Gastroesophageal sphincter (tissue), 4 donors: ENCODE data around the gene TRABD2B. TPM values are rescaled to one million over a fixed set of nuclear protein-coding genes. Genes with fewer than 3 reads are reported as not detected.
"Not testable (repeated sequence)": the region's sequence is repeated elsewhere in the genome, so short reads cannot be mapped to it uniquely, and the experiment has no call there.

ENCODE experiments used
- ATAC-seq: fragments of 150-250 bp; one replicate; pipeline ENCODE4 v1.9.1; 2016; ENCODE audit warnings: mild to moderate bottlenecking, moderate library complexity
- H3K27ac ChIP-seq, 4 donors: fragments of 200-600 bp; sonication (generic) in 3 of 4; 1 replicate in 3 of 4; 2 replicates in 1 of 4; pipeline ENCODE4 v1.5.1; 2016 to 2019
- H3K27me3 ChIP-seq: fragments of 200-600 bp; sonication (generic); one replicate; pipeline ENCODE4 v1.5.1; 2019
- H3K36me3 ChIP-seq, 2 donors: fragments of 200-600 bp; sonication (generic); one replicate each; pipeline ENCODE4 v1.5.1; 2019; ENCODE audit warnings: control low read depth in 1 of 2
- H3K4me1 ChIP-seq, 3 donors: fragments of 200-600 bp; sonication (generic); 1 replicate in 2 of 3; 2 replicates in 1 of 3; pipeline ENCODE4 v1.5.1; 2016 to 2019; ENCODE audit warnings: control low read depth in 2 of 3
- H3K4me3 ChIP-seq, 2 donors: fragments of 200-600 bp; sonication (generic); one replicate each; pipeline ENCODE4 v1.5.1; 2019; ENCODE audit warnings: mild to moderate bottlenecking in 1 of 2, moderate library complexity in 1 of 2
- H3K9me3 ChIP-seq, 3 donors: fragments of 200-600 bp; sonication (generic); one replicate each; pipeline ENCODE4 v1.5.1; 2017 to 2019; ENCODE audit warnings: control low read depth in 2 of 3
- EP300 ChIP-seq: sonication (generic); formaldehyde crosslinking; IDR thresholded peaks from one replicate; pipeline ENCODE4 v1.6.1; 2017; ENCODE audit warnings: antibody characterized with exemption, mild to moderate bottlenecking
- POLR2A ChIP-seq, 2 donors: fragments of 450-650 bp; IDR thresholded peaks; one replicate each; pipeline ENCODE4 v1.6.1; 2017; ENCODE audit warnings: antibody characterized with exemption in 2 of 2, mild to moderate bottlenecking in 2 of 2, moderate library complexity in 1 of 2
- POLR2AphosphoS5 ChIP-seq: sonication (generic); formaldehyde crosslinking; IDR thresholded peaks from one replicate; pipeline ENCODE4 v1.6.1; 2017; ENCODE audit warnings: antibody characterized with exemption
- WGBS, 2 donors: methylation state at CpG; one replicate each; pipeline ENCODE4 v1.1.5; 2018; ENCODE audit warnings: low coverage in 1 of 2; 5-methylcytosine and 5-hydroxymethylcytosine counted together
- total RNA-seq, 4 donors: library from RNA; depleted of rRNA; stranded (reverse); fragments of >200 nt; gene quantifications; one replicate each; pipeline ENCODE4 v1.1.0, GENCODE V29; 2016
- TF ChIP-seq, protein P1 (sequence below), 4 experiments: fragments of 200-600 bp in 2 of 4; fragments of 450-650 bp in 2 of 4; sonication (generic) in 1 of 4; IDR thresholded peaks; one replicate each; pipeline ENCODE4 v1.5.1; 2017 to 2019; ENCODE audit warnings: antibody characterized with exemption in 4 of 4, mild to moderate bottlenecking in 2 of 4, moderate library complexity in 2 of 4

The TRABD2B gene
- total RNA-seq, 4 donors from 2014 or later: 2.6 to 6.5 (median 3.4) TPM

GRCh38 chr1:47962750-47963492 is 34.3 kb downstream of the TRABD2B start:
- Histone ChIP-seq H3K36me3 (no peaks in the 10 kb centered on the region), H3K9me3 (no peaks in the 10 kb centered on the region), H3K27me3 (no peaks in the 10 kb centered on the region), H3K4me1 (peaks cover 0 to 23% (median 12%) of the 10 kb centered on the region in 3 donors), H3K27ac (peak overlapping the region in 2 of 4 donors; percentile 55 to 57), H3K4me3 (no peak overlapping the region)
- WGBS, 2 donors: 75 to 95% methylated on average over 2 to 4 of the region's 5 CpGs
- TF ChIP-seq POLR2AphosphoS5 (no peak), POLR2A (IDR thresholded peaks at IDR 0.05) (no peak), EP300 (no peak)
- TF ChIP-seq, protein P1, sequence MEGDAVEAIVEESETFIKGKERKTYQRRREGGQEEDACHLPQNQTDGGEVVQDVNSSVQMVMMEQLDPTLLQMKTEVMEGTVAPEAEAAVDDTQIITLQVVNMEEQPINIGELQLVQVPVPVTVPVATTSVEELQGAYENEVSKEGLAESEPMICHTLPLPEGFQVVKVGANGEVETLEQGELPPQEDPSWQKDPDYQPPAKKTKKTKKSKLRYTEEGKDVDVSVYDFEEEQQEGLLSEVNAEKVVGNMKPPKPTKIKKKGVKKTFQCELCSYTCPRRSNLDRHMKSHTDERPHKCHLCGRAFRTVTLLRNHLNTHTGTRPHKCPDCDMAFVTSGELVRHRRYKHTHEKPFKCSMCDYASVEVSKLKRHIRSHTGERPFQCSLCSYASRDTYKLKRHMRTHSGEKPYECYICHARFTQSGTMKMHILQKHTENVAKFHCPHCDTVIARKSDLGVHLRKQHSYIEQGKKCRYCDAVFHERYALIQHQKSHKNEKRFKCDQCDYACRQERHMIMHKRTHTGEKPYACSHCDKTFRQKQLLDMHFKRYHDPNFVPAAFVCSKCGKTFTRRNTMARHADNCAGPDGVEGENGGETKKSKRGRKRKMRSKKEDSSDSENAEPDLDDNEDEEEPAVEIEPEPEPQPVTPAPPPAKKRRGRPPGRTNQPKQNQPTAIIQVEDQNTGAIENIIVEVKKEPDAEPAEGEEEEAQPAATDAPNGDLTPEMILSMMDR (IDR thresholded peaks at IDR 0.05): no peak
- ATAC-seq: no peak

DNA sequence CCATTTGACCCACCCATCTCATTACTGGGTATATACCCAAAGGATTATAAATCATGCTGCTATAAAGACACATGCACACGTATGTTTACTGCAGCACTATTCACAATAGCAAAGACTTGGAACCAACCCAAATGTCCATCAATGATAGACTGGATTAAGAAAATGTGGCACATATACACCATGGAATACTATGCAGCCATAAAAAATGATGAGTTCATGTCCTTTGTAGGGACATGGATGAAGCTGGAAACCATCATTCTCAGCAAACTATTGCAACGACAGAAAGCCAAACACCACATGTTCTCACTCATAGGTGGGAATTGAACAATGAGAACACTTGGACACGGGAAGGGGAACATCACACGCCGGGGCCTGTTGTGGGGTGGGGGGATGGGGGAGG is 35.4 kb downstream of the TRABD2B start:
- H3K4me3 ChIP-seq, H3K27me3 ChIP-seq, H3K36me3 ChIP-seq, H3K27ac ChIP-seq, H3K9me3 ChIP-seq, ATAC-seq: not testable (repeated sequence)
- H3K4me1 ChIP-seq: peaks cover 0 to 23% (median 12%) of the 10 kb centered on the region in 3 donors
- WGBS, 2 donors: 100% methylated on average over 3 of the region's 5 CpGs; no CpG with 5 or more reads in 1 of the 2 donors

DNA sequence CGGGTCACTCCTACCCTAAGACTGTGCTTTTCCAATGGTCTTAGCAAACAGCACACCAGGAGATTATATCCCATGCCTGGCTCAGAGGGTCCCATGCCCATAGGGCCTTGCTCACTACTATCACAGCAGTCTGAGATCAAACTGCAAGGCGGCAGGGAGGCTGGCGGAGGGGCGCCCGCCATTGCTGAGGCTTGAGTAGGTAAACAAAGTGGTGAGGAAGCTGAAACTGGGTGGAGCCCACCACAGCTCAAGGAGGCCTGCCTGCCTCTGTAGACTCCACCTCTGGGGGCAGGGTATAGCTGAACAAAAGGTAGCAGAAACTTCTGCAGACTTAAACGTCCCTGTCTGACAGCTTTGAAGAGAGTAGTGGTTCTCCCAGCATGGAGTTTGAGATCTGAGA is 40.7 kb downstream of the TRABD2B start:
- ATAC-seq, H3K36me3 ChIP-seq, H3K27me3 ChIP-seq, H3K27ac ChIP-seq, H3K4me1 ChIP-seq, H3K9me3 ChIP-seq, H3K4me3 ChIP-seq: not testable (repeated sequence)
- WGBS, 2 donors: no CpG with 5 or more reads among the region's 6 CpGs

DNA sequence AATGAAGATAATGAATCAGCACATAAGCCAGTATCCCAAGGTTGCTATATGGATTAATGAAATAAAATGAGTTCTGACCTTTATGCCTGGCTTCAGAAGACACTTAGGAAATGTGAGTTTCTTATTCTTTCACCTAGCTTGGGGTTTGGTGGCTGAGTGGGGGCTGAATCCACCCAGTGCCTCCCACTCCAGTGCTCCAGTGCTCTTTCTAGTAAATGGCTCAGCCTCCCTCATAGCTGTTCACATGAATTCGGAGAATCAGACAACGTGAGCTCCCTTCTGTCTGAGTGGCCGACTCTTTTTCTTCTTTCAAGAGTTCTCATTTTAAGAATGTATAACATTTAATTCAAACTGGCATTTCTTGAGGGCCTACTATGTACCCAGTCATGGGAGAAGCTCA is 43.5 kb downstream of the TRABD2B start:
- WGBS, 2 donors: 90 to 100% methylated on average over 2 to 3 of the region's 3 CpGs
- no peak overlapping the region for H3K4me3 ChIP-seq
- peaks cover 0 to 17% (median 0%) of the 10 kb centered on the region in 3 donors for H3K4me1 ChIP-seq
- H3K36me3 ChIP-seq: no peaks in the 10 kb centered on the region
- ATAC-seq: no peak
- H3K27me3 ChIP-seq: no peaks in the 10 kb centered on the region
- H3K9me3 ChIP-seq: peaks cover 0 to 4% (median 0%) of the 10 kb centered on the region in 3 donors
- no peak overlapping the region for H3K27ac ChIP-seq
- TF ChIP-seq EP300 (no peak), POLR2AphosphoS5 (no peak), POLR2A (IDR thresholded peaks at IDR 0.05) (no peak)
- TF ChIP-seq, protein P1 (IDR thresholded peaks at IDR 0.05): no peak

DNA sequence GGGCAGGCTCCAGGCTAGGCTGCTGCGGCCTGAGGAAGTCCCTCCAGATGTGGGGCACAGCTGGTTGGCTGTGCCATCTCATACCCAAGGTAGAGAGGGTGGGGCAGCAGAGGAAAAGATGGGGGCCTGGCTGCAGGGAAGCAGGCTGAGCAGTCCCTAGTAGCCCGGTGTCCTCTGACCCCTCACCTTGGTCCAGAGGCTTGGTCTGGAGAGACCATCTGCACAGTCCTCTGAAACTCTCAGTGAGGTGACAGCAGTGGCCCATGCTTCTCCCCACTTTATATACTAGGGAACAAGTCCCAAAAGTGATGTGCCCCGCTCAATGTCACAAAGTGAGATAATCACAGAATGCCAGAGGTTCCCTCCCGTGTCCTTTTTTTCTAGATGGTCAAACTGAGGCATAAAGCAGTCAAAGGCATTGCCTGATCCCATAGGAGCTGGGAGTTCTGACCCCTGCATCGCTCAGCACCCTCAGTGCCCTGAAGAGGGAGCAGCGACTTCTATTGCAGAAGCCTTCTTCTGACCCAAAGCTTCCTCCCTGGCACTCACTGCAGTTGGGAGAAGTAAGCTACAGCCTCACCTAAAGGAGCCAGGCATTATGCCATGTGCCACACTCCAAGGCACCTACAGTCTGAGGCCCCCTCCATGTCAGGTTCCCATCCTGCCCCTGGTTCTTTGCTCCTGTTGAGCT is 45.5 kb downstream of the TRABD2B start:
- H3K27me3 ChIP-seq: no peaks in the 10 kb centered on the region
- no peaks in the 10 kb centered on the region for H3K36me3 ChIP-seq
- peaks cover 0 to 17% (median 0%) of the 10 kb centered on the region in 3 donors for H3K4me1 ChIP-seq
- TF ChIP-seq POLR2AphosphoS5: no peak
- TF ChIP-seq EP300: no peak
- TF ChIP-seq, protein P1 (IDR thresholded peaks at IDR 0.05): no peak
- TF ChIP-seq POLR2A (IDR thresholded peaks at IDR 0.05): no peak
- H3K27ac ChIP-seq: peak overlapping the region in 3 of 4 donors; percentile 11 to 24 (median 12)
- H3K4me3 ChIP-seq: no peak overlapping the region
- peaks cover 0 to 4% (median 0%) of the 10 kb centered on the region in 3 donors for H3K9me3 ChIP-seq
- no peak for ATAC-seq
- 90 to 94% methylated on average over 2 of the region's 6 CpGs for WGBS, 2 donors
